Endothelial cell (in vitro differentiated cells): ENCODE data around the gene ORM1. TPM values are rescaled to one million over a fixed set of nuclear protein-coding genes. Genes with fewer than 3 reads are reported as not detected.
A peak's percentile ranks its signal among the peaks of the same experiment; 100 is the strongest.

Experiments
- DNase-seq: peaks from one replicate; pipeline ENCODE4 v3.0.0; 2021; ENCODE audit warnings: low spot score
- H3K27ac Mint-ChIP-seq: one replicate; pipeline ENCODE4 v1.8.0; 2021; ENCODE audit warnings: mixed read lengths, inconsistent platforms; ENCODE audit not compliant: unreplicated experiment
- H3K27me3 Mint-ChIP-seq: one replicate; pipeline ENCODE4 v1.8.0; 2021; ENCODE audit warnings: mild to moderate bottlenecking, moderate library complexity, mixed read lengths, inconsistent platforms; ENCODE audit not compliant: unreplicated experiment
- H3K36me3 Mint-ChIP-seq: one replicate; pipeline ENCODE4 v1.8.0; 2021; ENCODE audit warnings: mild to moderate bottlenecking, low read depth, mixed read lengths, inconsistent platforms; ENCODE audit not compliant: unreplicated experiment
- H3K4me1 Mint-ChIP-seq: one replicate; pipeline ENCODE4 v1.8.0; 2021; ENCODE audit warnings: mild to moderate bottlenecking, mixed read lengths, inconsistent platforms; ENCODE audit not compliant: unreplicated experiment
- H3K4me3 Mint-ChIP-seq: one replicate; pipeline ENCODE4 v1.8.0; 2021; ENCODE audit warnings: mild to moderate bottlenecking, mixed read lengths, inconsistent platforms; ENCODE audit not compliant: unreplicated experiment
- H3K9me3 Mint-ChIP-seq: one replicate; pipeline ENCODE4 v1.8.0; 2021; ENCODE audit warnings: mixed read lengths, inconsistent platforms; ENCODE audit not compliant: unreplicated experiment
- CTCF ChIP-seq: fragments of 200-600 bp; sonication (generic); IDR thresholded peaks from one replicate; pipeline ENCODE4 v1.5.0; 2021; ENCODE audit warnings: antibody characterized with exemption; ENCODE audit not compliant: unreplicated experiment
- total RNA-seq: library from RNA; stranded (reverse); fragmentation: NEBNext Ultra II Directional; extraction: Animal tissue kit (Norgen Biotek cat#: 25700); gene quantifications from one replicate; pipeline ENCODE4 v1.2.1, GENCODE V29; 2021; ENCODE audit not compliant: unreplicated experiment

ORM1 gene
- total RNA-seq, 1 donor from 2014 or later: not detected

GRCh38 chr9:114369216-114370130, 46.6 kb downstream of the ORM1 start:
- H3K27me3 Mint-ChIP-seq: peaks cover 5% of the 10 kb centered on the region
- peak overlapping the region; percentile 35 for H3K4me3 Mint-ChIP-seq
- TF ChIP-seq CTCF: no peak
- H3K4me1 Mint-ChIP-seq: peaks cover 53% of the 10 kb centered on the region
- peaks cover 18% of the 10 kb centered on the region for H3K36me3 Mint-ChIP-seq
- H3K9me3 Mint-ChIP-seq: no peaks in the 10 kb centered on the region
- DNase-seq: no peak
- H3K27ac Mint-ChIP-seq: peak overlapping the region; percentile 28

GRCh38 chr9:114370251-114370967, 47.5 kb downstream of the ORM1 start:
- Mint-ChIP-seq H3K4me3 (no peak overlapping the region), H3K27me3 (peaks cover 7% of the 10 kb centered on the region), H3K4me1 (peaks cover 62% of the 10 kb centered on the region), H3K9me3 (no peaks in the 10 kb centered on the region), H3K36me3 (peaks cover 22% of the 10 kb centered on the region), H3K27ac (peak overlapping the region; percentile 57)
- DNase-seq: no peak
- no peak for TF ChIP-seq CTCF

- no peak overlapping the region for H3K4me3 Mint-ChIP-seq
- no peak for DNase-seq
- peaks cover 7% of the 10 kb centered on the region for H3K27me3 Mint-ChIP-seq
- peaks cover 25% of the 10 kb centered on the region for H3K36me3 Mint-ChIP-seq
- peaks cover 65% of the 10 kb centered on the region for H3K4me1 Mint-ChIP-seq
- no peak for TF ChIP-seq CTCF
- H3K9me3 Mint-ChIP-seq: no peaks in the 10 kb centered on the region
- peak overlapping the region; percentile 48 for H3K27ac Mint-ChIP-seq
Measured at GRCh38 chr9:114370968-114371320, 48.0 kb downstream of the ORM1 start.

GRCh38 chr9:114371343-114371944, 48.5 kb downstream of the ORM1 start:
- no peak for TF ChIP-seq CTCF
- Mint-ChIP-seq H3K27me3 (peaks cover 7% of the 10 kb centered on the region), H3K9me3 (no peaks in the 10 kb centered on the region), H3K4me1 (peaks cover 62% of the 10 kb centered on the region), H3K27ac (peak overlapping the region; percentile 85), H3K36me3 (peaks cover 25% of the 10 kb centered on the region), H3K4me3 (no peak overlapping the region)
- no peak for DNase-seq
